ENCODE results near the gene TTC39B. TPM values are rescaled to one million over a fixed set of nuclear protein-coding genes. Genes with fewer than 3 reads are reported as not detected.

TTC39B gene
- total RNA-seq, 1 experiment from 2014 or later, result 0.04 TPM

GRCh38 chr9:15271403-15271802 is 35.6 kb downstream of the TTC39B start:
- H3K36me3 ChIP-seq (ENCODE audit: insufficient read depth, low read length), result no peaks in the 10 kb centered on the region
- H4K20me1 ChIP-seq (ENCODE audit: insufficient read depth, low read depth, low read length), result no peaks in the 10 kb centered on the region
- DNase-seq, result no peak
- H3K27ac ChIP-seq (ENCODE audit: low read length), result no peak overlapping the region
- H3K4me1 ChIP-seq (ENCODE audit: low read length), result no peaks in the 10 kb centered on the region
- H3K4me3 ChIP-seq (ENCODE audit: low read length), result no peak overlapping the region
- no peak overlapping the region for H2AFZ ChIP-seq (ENCODE audit: low read length)
- no peaks in the 10 kb centered on the region for H3K9me2 ChIP-seq (replicated peaks; ENCODE audit: insufficient read depth, low read length)
- no peaks in the 10 kb centered on the region for H3K9me3 ChIP-seq (ENCODE audit: low read length)
- no peaks in the 10 kb centered on the region for H3K27me3 ChIP-seq (ENCODE audit: low read length)
- no peak overlapping the region for H3K9ac ChIP-seq (ENCODE audit: low read length)
- no peak overlapping the region for H3K4me2 ChIP-seq (ENCODE audit: low read depth, low read length, poor library complexity, severe bottlenecking)
- no peaks in the 10 kb centered on the region for H3K79me2 ChIP-seq (ENCODE audit: low read length)

GRCh38 chr9:15268782-15269181 is 38.2 kb downstream of the TTC39B start:
- H3K9me3 ChIP-seq (ENCODE audit: low read length), result no peaks in the 10 kb centered on the region
- no peaks in the 10 kb centered on the region for H3K27me3 ChIP-seq (ENCODE audit: low read length)
- no peaks in the 10 kb centered on the region for H4K20me1 ChIP-seq (ENCODE audit: insufficient read depth, low read depth, low read length)
- H3K36me3 ChIP-seq (ENCODE audit: insufficient read depth, low read length), result no peaks in the 10 kb centered on the region
- H3K9ac ChIP-seq (ENCODE audit: low read length), result no peak overlapping the region
- no peaks in the 10 kb centered on the region for H3K79me2 ChIP-seq (ENCODE audit: low read length)
- no peak overlapping the region for H2AFZ ChIP-seq (ENCODE audit: low read length)
- no peak overlapping the region for H3K4me2 ChIP-seq (ENCODE audit: low read depth, low read length, poor library complexity, severe bottlenecking)
- H3K4me1 ChIP-seq (ENCODE audit: low read length), result no peaks in the 10 kb centered on the region
- H3K27ac ChIP-seq (ENCODE audit: low read length), result no peak overlapping the region
- H3K4me3 ChIP-seq (ENCODE audit: low read length), result no peak overlapping the region
- H3K9me2 ChIP-seq (replicated peaks; ENCODE audit: insufficient read depth, low read length), result no peaks in the 10 kb centered on the region
- no peak for DNase-seq

GRCh38 chr9:15268317-15268716 is 38.7 kb downstream of the TTC39B start:
- H3K4me2 ChIP-seq (ENCODE audit: low read depth, low read length, poor library complexity, severe bottlenecking), result no peak overlapping the region

GRCh38 chr9:15264918-15265317 is 42.1 kb downstream of the TTC39B start:
- Histone ChIP-seq H3K27ac (ENCODE audit: low read length) (no peak overlapping the region), H3K27me3 (ENCODE audit: low read length) (no peaks in the 10 kb centered on the region), H3K9ac (ENCODE audit: low read length) (no peak overlapping the region), H2AFZ (ENCODE audit: low read length) (no peak overlapping the region), H3K79me2 (ENCODE audit: low read length) (no peaks in the 10 kb centered on the region), H4K20me1 (ENCODE audit: insufficient read depth, low read depth, low read length) (no peaks in the 10 kb centered on the region), H3K9me2 (replicated peaks; ENCODE audit: insufficient read depth, low read length) (no peaks in the 10 kb centered on the region), H3K4me1 (ENCODE audit: low read length) (no peaks in the 10 kb centered on the region), H3K36me3 (ENCODE audit: insufficient read depth, low read length) (no peaks in the 10 kb centered on the region), H3K9me3 (ENCODE audit: low read length) (no peaks in the 10 kb centered on the region), H3K4me3 (ENCODE audit: low read length) (no peak overlapping the region), H3K4me2 (ENCODE audit: low read depth, low read length, poor library complexity, severe bottlenecking) (no peak overlapping the region)
- no peak for DNase-seq

More at GRCh38 chr9:15268317-15268716, 38.7 kb downstream of the TTC39B start:
- Histone ChIP-seq H2AFZ (ENCODE audit: low read length) (no peak overlapping the region), H4K20me1 (ENCODE audit: insufficient read depth, low read depth, low read length) (no peaks in the 10 kb centered on the region), H3K79me2 (ENCODE audit: low read length) (no peaks in the 10 kb centered on the region), H3K4me3 (ENCODE audit: low read length) (no peak overlapping the region), H3K4me1 (ENCODE audit: low read length) (no peaks in the 10 kb centered on the region), H3K9ac (ENCODE audit: low read length) (no peak overlapping the region), H3K9me3 (ENCODE audit: low read length) (no peaks in the 10 kb centered on the region), H3K36me3 (ENCODE audit: insufficient read depth, low read length) (no peaks in the 10 kb centered on the region), H3K9me2 (replicated peaks; ENCODE audit: insufficient read depth, low read length) (no peaks in the 10 kb centered on the region), H3K27ac (ENCODE audit: low read length) (no peak overlapping the region), H3K27me3 (ENCODE audit: low read length) (no peaks in the 10 kb centered on the region)
- DNase-seq, result no peak

- Histone ChIP-seq H2AFZ (ENCODE audit: low read length) (no peak overlapping the region), H3K36me3 (ENCODE audit: insufficient read depth, low read length) (no peaks in the 10 kb centered on the region), H3K27ac (ENCODE audit: low read length) (no peak overlapping the region), H3K9me2 (replicated peaks; ENCODE audit: insufficient read depth, low read length) (no peaks in the 10 kb centered on the region), H3K27me3 (ENCODE audit: low read length) (no peaks in the 10 kb centered on the region), H3K4me3 (ENCODE audit: low read length) (no peak overlapping the region), H4K20me1 (ENCODE audit: insufficient read depth, low read depth, low read length) (no peaks in the 10 kb centered on the region), H3K9me3 (ENCODE audit: low read length) (no peaks in the 10 kb centered on the region), H3K9ac (ENCODE audit: low read length) (no peak overlapping the region), H3K4me1 (ENCODE audit: low read length) (no peaks in the 10 kb centered on the region), H3K79me2 (ENCODE audit: low read length) (no peaks in the 10 kb centered on the region), H3K4me2 (ENCODE audit: low read depth, low read length, poor library complexity, severe bottlenecking) (no peak overlapping the region)
- no peak for DNase-seq
Measured at GRCh38 chr9:15262581-15262980, 44.4 kb downstream of the TTC39B start.

- Histone ChIP-seq H3K9me3 (ENCODE audit: low read length) (no peaks in the 10 kb centered on the region), H3K9me2 (replicated peaks; ENCODE audit: insufficient read depth, low read length) (no peaks in the 10 kb centered on the region), H2AFZ (ENCODE audit: low read length) (no peak overlapping the region), H3K9ac (ENCODE audit: low read length) (no peak overlapping the region), H3K4me3 (ENCODE audit: low read length) (no peak overlapping the region), H3K27ac (ENCODE audit: low read length) (no peak overlapping the region), H3K4me2 (ENCODE audit: low read depth, low read length, poor library complexity, severe bottlenecking) (no peak overlapping the region), H3K27me3 (ENCODE audit: low read length) (no peaks in the 10 kb centered on the region), H3K4me1 (ENCODE audit: low read length) (no peaks in the 10 kb centered on the region), H3K36me3 (ENCODE audit: insufficient read depth, low read length) (no peaks in the 10 kb centered on the region), H3K79me2 (ENCODE audit: low read length) (no peaks in the 10 kb centered on the region), H4K20me1 (ENCODE audit: insufficient read depth, low read depth, low read length) (no peaks in the 10 kb centered on the region)
- no peak for DNase-seq
Measured at GRCh38 chr9:15256426-15256825, 50.6 kb downstream of the TTC39B start.

- Histone ChIP-seq H3K27ac (ENCODE audit: low read length) (no peak overlapping the region), H3K4me3 (ENCODE audit: low read length) (no peak overlapping the region), H4K20me1 (ENCODE audit: insufficient read depth, low read depth, low read length) (no peaks in the 10 kb centered on the region), H3K79me2 (ENCODE audit: low read length) (no peaks in the 10 kb centered on the region), H3K36me3 (ENCODE audit: insufficient read depth, low read length) (no peaks in the 10 kb centered on the region), H3K9ac (ENCODE audit: low read length) (no peak overlapping the region), H3K4me2 (ENCODE audit: low read depth, low read length, poor library complexity, severe bottlenecking) (no peak overlapping the region), H3K27me3 (ENCODE audit: low read length) (no peaks in the 10 kb centered on the region), H2AFZ (ENCODE audit: low read length) (no peak overlapping the region), H3K9me2 (replicated peaks; ENCODE audit: insufficient read depth, low read length) (no peaks in the 10 kb centered on the region), H3K4me1 (ENCODE audit: low read length) (no peaks in the 10 kb centered on the region), H3K9me3 (ENCODE audit: low read length) (no peaks in the 10 kb centered on the region)
- no peak for DNase-seq
Measured at GRCh38 chr9:15253786-15254185, 53.2 kb downstream of the TTC39B start.

GRCh38 chr9:15253197-15253596 is 53.8 kb downstream of the TTC39B start:
- no peaks in the 10 kb centered on the region for H3K27me3 ChIP-seq (ENCODE audit: low read length)
- H3K4me3 ChIP-seq (ENCODE audit: low read length), result no peak overlapping the region
- no peaks in the 10 kb centered on the region for H4K20me1 ChIP-seq (ENCODE audit: insufficient read depth, low read depth, low read length)
- H3K9me2 ChIP-seq (replicated peaks; ENCODE audit: insufficient read depth, low read length), result no peaks in the 10 kb centered on the region
- no peak overlapping the region for H3K27ac ChIP-seq (ENCODE audit: low read length)
- H2AFZ ChIP-seq (ENCODE audit: low read length), result no peak overlapping the region
- no peak overlapping the region for H3K9ac ChIP-seq (ENCODE audit: low read length)
- H3K4me2 ChIP-seq (ENCODE audit: low read depth, low read length, poor library complexity, severe bottlenecking), result no peak overlapping the region
- no peak for DNase-seq
- H3K9me3 ChIP-seq (ENCODE audit: low read length), result no peaks in the 10 kb centered on the region
- no peaks in the 10 kb centered on the region for H3K36me3 ChIP-seq (ENCODE audit: insufficient read depth, low read length)
- H3K79me2 ChIP-seq (ENCODE audit: low read length), result no peaks in the 10 kb centered on the region
- no peaks in the 10 kb centered on the region for H3K4me1 ChIP-seq (ENCODE audit: low read length)

GRCh38 chr9:15249981-15250380 is 57.0 kb downstream of the TTC39B start:
- Histone ChIP-seq H3K9ac (ENCODE audit: low read length) (no peak overlapping the region), H2AFZ (ENCODE audit: low read length) (no peak overlapping the region), H3K79me2 (ENCODE audit: low read length) (no peaks in the 10 kb centered on the region), H3K36me3 (ENCODE audit: insufficient read depth, low read length) (no peaks in the 10 kb centered on the region), H3K4me1 (ENCODE audit: low read length) (no peaks in the 10 kb centered on the region), H3K4me2 (ENCODE audit: low read depth, low read length, poor library complexity, severe bottlenecking) (no peak overlapping the region), H3K27ac (ENCODE audit: low read length) (no peak overlapping the region), H3K27me3 (ENCODE audit: low read length) (no peaks in the 10 kb centered on the region), H3K9me3 (ENCODE audit: low read length) (no peaks in the 10 kb centered on the region), H3K4me3 (ENCODE audit: low read length) (no peak overlapping the region), H4K20me1 (ENCODE audit: insufficient read depth, low read depth, low read length) (no peaks in the 10 kb centered on the region), H3K9me2 (replicated peaks; ENCODE audit: insufficient read depth, low read length) (no peaks in the 10 kb centered on the region)
- no peak for DNase-seq

Measured in Karpas-422 (cell line).